ENCODE measurements around the gene TACC2. TPM values are rescaled to one million over a fixed set of nuclear protein-coding genes. Genes with fewer than 3 reads are reported as not detected.

Gene TACC2
- total and polyA plus RNA-seq, 12 donors = 68.1 to 451 (median 364) TPM

- 20 to 29% methylated on average over 5 of the region's 5 CpGs for WGBS, 2 donors
- Histone ChIP-seq H3K4me1 (peaks cover 30 to 85% (median 61%) of the 10 kb centered on the region in 9 donors), H3K27me3 (no peaks in the 10 kb centered on the region), H3K9me3 (no peaks in the 10 kb centered on the region), H3K27ac (peak overlapping the region; percentile 38 to 94 (median 84)), H3K36me3 (peaks cover 0 to 14% (median 0%) of the 10 kb centered on the region in 9 donors), H3K4me3 (peak overlapping the region in 8 of 10 donors; percentile 10 to 41 (median 22))
- DNase-seq (peak; percentile 74 to 82), ATAC-seq (peak; percentile 23 to 82 (median 68))
- intact Hi-C loops (cut with DNase I) = no loop called here
- TF ChIP-seq CTCF (IDR thresholded peaks at IDR 0.05) = peak in 3 of 9 donors; percentile 8 to 26 (median 25)
These were observed 139.4 kb downstream of the TACC2 start for GRCh38 chr10:122128357-122128756.

GRCh38 chr10:122130474-122131110, 141.6 kb downstream of the TACC2 start:
- WGBS, 2 donors = 70 to 79% methylated on average over 8 of the region's 8 CpGs

GRCh38 chr10:122132331-122132755, 143.4 kb downstream of the TACC2 start:
- intact Hi-C loops (cut with DNase I) = no loop called here
- Histone ChIP-seq H3K27ac (peak overlapping the region in 4 of 10 donors; percentile 10 to 51 (median 32)), H3K4me3 (no peak overlapping the region), H3K27me3 (no peaks in the 10 kb centered on the region), H3K9me3 (no peaks in the 10 kb centered on the region), H3K4me1 (peaks cover 22 to 92% (median 60%) of the 10 kb centered on the region in 9 donors), H3K36me3 (peaks cover 0 to 53% (median 11%) of the 10 kb centered on the region in 9 donors)
- ATAC-seq (no peak), DNase-seq (no peak)
- WGBS, 2 donors = 70 to 81% methylated on average over 15 of the region's 15 CpGs
- TF ChIP-seq CTCF (IDR thresholded peaks at IDR 0.05) = no peak

More at GRCh38 chr10:122130474-122131110, 141.6 kb downstream of the TACC2 start:
- H3K4me1 ChIP-seq = peaks cover 30 to 93% (median 69%) of the 10 kb centered on the region in 9 donors
- H3K9me3 ChIP-seq = no peaks in the 10 kb centered on the region
- H3K27me3 ChIP-seq = no peaks in the 10 kb centered on the region
- ATAC-seq (no peak), DNase-seq (no peak)
- H3K4me3 ChIP-seq = no peak overlapping the region
- no peak for TF ChIP-seq CTCF (IDR thresholded peaks at IDR 0.05)
- H3K36me3 ChIP-seq = peaks cover 0 to 36% (median 9%) of the 10 kb centered on the region in 9 donors
- peak overlapping the region in 7 of 10 donors; percentile 9 to 94 (median 87) for H3K27ac ChIP-seq
- intact Hi-C loops (cut with DNase I) = no loop called here

- no peak for DNase-seq
- Histone ChIP-seq H3K9me3 (no peaks in the 10 kb centered on the region), H3K4me3 (no peak overlapping the region), H3K27ac (peak overlapping the region in 7 of 10 donors; percentile 14 to 51 (median 35)), H3K27me3 (no peaks in the 10 kb centered on the region), H3K36me3 (peaks cover 0 to 55% (median 11%) of the 10 kb centered on the region in 9 donors), H3K4me1 (peaks cover 18 to 92% (median 61%) of the 10 kb centered on the region in 9 donors)
- TF ChIP-seq CTCF (IDR thresholded peaks at IDR 0.05) = peak in 1 of 9 donors; percentile 10
- intact Hi-C loops (cut with DNase I) = no loop called here
- WGBS, 2 donors = 57 to 71% methylated on average over 12 of the region's 12 CpGs
- ATAC-seq = peak in 2 of 8 donors; percentile 8 to 28
These were observed 144.1 kb downstream of the TACC2 start for GRCh38 chr10:122132882-122133565.
